Gastrocnemius medialis (tissue), 4 donors: Measurements from ENCODE around the gene BBX.

Source experiments
- CTCF ChIP-seq, 5 experiments: fragments of 450-650 bp in 3 of 5; fragments of 200-600 bp in 2 of 5; sonication (generic) in 2 of 5; IDR thresholded peaks in 4 of 5; conservative IDR thresholded peaks in 1 of 5; 1 replicate in 4 of 5; 2 replicates in 1 of 5; pipeline ENCODE4 v1.5.1; 2016 to 2019; ENCODE audit warnings: antibody characterized with exemption in 5 of 5, mild to moderate bottlenecking in 3 of 5, moderate library complexity in 3 of 5
- POLR2A ChIP-seq, 2 donors: fragments of 450-650 bp; IDR thresholded peaks; one replicate each; pipeline ENCODE4 v1.6.1; 2017; ENCODE audit warnings: antibody characterized with exemption in 2 of 2, mild to moderate bottlenecking in 2 of 2, moderate library complexity in 2 of 2

- no peak for TF ChIP-seq CTCF (IDR thresholded peaks at IDR 0.05 in 4 of 5, conservative IDR thresholded peaks at IDR 0.05 in 1 of 5)
- no peak for TF ChIP-seq POLR2A (IDR thresholded peaks at IDR 0.05)
Observed at GRCh38 chr3:107682580-107682979, 159.8 kb downstream of the BBX start.
